PFSK-1 (cell line): ENCODE data around the gene THEMIS.

Source experiments
- FOXP2 ChIP-seq: optimal IDR thresholded peaks from 2 replicates; pipeline ENCODE3; 2011; ENCODE audit warnings: borderline replicate concordance, control low read depth, inconsistent platforms; ENCODE audit not compliant: insufficient read depth; ENCODE audit errors: extremely low read length, extremely low read depth
- POLR2AphosphoS5 ChIP-seq: IDR thresholded peaks from 2 replicates; pipeline ENCODE4 v1.6.1; 2012; ENCODE audit warnings: low read depth, mild to moderate bottlenecking, control low read depth, low read length, moderate library complexity
- REST ChIP-seq, 2 experiments: IDR thresholded peaks; 2 replicates each; pipeline versions ENCODE4 v1.6.1 to v1.8.0; 2011 to 2012; ENCODE audit warnings: low read depth in 2 of 2, low read length in 2 of 2, control low read depth in 1 of 2, inconsistent platforms in 1 of 2, mild to moderate bottlenecking in 1 of 2, moderate library complexity in 1 of 2; ENCODE audit not compliant: insufficient read depth in 1 of 2
- SIN3A ChIP-seq: IDR thresholded peaks from 2 replicates; pipeline ENCODE4 v1.6.1; 2012; ENCODE audit warnings: mild to moderate bottlenecking, low read length, moderate library complexity, borderline replicate concordance; ENCODE audit not compliant: insufficient read depth
- TAF1 ChIP-seq: IDR thresholded peaks from 2 replicates; pipeline ENCODE4 v1.6.1; 2012; ENCODE audit warnings: low read length, control low read depth, borderline replicate concordance; ENCODE audit not compliant: insufficient read depth

THEMIS gene

GRCh38 chr6:127924031-127924430 lies 23.2 kb upstream of the THEMIS start:
- TF ChIP-seq FOXP2 (no peak), TAF1 (no peak), REST (IDR thresholded peaks at IDR 0.05; ENCODE audit: insufficient read depth in 1 of 2, low read depth in 2 of 2, low read length in 2 of 2) (no peak), SIN3A (no peak), POLR2AphosphoS5 (no peak)

GRCh38 chr6:127923135-127923534 lies 22.3 kb upstream of the THEMIS start:
- no peak for TF ChIP-seq FOXP2
- no peak for TF ChIP-seq POLR2AphosphoS5
- no peak for TF ChIP-seq TAF1
- TF ChIP-seq REST (IDR thresholded peaks at IDR 0.05; ENCODE audit: insufficient read depth in 1 of 2, low read depth in 2 of 2, low read length in 2 of 2) = no peak
- no peak for TF ChIP-seq SIN3A

DNA sequence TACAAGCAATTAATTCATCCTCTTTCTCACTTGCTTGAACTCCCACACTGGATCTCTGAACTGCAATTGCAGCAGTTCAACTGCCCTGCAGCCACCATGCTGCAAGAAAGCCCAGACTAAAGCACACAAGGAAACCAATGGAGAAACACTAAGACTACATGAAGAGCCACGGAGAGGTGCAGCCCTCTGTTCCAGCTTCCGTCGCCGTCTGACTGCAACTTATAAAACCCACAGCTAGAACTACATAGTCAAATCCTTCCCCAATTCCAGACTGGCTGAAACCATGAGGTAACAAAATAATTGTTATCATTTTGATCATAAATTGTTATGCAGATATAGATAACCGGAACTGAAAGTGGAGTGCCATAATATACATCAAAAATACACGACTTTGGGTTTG lies 21.1 kb upstream of the THEMIS start:
- TF ChIP-seq TAF1 (no peak), POLR2AphosphoS5 (no peak)

- TF ChIP-seq SIN3A (no peak), REST (IDR thresholded peaks at IDR 0.05; ENCODE audit: insufficient read depth in 1 of 2, low read depth in 2 of 2, low read length in 2 of 2) (no peak), TAF1 (no peak), FOXP2 (no peak), POLR2AphosphoS5 (no peak)
Measured at GRCh38 chr6:127920804-127921203, 19.9 kb upstream of the THEMIS start.

DNA sequence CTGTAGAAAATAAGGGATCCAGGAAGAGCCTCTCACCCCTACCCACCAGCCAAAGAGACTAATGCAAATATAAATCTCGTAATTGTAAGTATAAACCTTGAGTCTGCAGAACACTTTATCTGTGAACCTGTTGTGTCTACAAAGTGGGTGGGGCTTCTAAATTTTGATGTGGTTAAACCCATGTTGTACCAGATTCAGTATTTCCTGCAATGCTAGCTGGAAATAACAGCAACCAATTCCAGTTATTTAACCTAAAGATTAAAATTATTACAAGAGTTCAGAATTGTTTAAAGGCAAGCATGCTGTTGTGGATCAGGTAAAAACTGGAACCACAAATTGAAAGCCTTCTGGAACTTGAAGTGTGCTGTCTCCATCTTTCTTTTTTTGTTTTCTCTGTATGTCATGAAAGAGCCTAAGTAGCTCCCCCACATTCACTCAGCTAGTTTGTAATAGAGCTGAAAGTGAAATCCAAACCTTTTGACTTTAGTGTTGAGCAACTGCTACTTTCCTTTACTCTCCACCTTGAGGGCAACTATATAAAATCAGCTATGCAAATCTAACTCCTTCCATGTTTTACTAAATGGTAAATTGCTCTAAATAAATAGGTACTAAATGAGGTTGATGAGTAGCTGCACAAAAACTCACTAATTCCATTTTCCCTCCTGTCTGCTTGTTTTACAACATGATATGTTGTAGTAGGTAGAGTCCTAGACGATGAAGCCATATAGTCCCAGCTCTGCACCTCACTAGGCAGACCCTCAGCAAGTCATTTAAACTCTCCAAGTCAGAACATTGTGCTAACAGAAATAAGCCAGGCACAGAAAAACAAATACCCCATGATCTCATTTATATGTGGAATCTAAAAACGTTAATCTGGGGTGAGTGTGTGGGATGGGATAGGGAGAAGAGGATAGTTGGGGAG lies 17.9 kb upstream of the THEMIS start:
- TF ChIP-seq POLR2AphosphoS5 (no peak), REST (IDR thresholded peaks at IDR 0.05; ENCODE audit: insufficient read depth in 1 of 2, low read depth in 2 of 2, low read length in 2 of 2) (no peak), SIN3A (no peak), TAF1 (no peak), FOXP2 (no peak)
